Measurements from ENCODE around the gene SP2. TPM values are rescaled to one million over a fixed set of nuclear protein-coding genes. Genes with fewer than 3 reads are reported as not detected.

Gene SP2
- total and polyA plus RNA-seq, 2 donors (not counting 1 experiment from before 2014, with no cell fraction given) = 25.4 to 32.5 TPM

DNA sequence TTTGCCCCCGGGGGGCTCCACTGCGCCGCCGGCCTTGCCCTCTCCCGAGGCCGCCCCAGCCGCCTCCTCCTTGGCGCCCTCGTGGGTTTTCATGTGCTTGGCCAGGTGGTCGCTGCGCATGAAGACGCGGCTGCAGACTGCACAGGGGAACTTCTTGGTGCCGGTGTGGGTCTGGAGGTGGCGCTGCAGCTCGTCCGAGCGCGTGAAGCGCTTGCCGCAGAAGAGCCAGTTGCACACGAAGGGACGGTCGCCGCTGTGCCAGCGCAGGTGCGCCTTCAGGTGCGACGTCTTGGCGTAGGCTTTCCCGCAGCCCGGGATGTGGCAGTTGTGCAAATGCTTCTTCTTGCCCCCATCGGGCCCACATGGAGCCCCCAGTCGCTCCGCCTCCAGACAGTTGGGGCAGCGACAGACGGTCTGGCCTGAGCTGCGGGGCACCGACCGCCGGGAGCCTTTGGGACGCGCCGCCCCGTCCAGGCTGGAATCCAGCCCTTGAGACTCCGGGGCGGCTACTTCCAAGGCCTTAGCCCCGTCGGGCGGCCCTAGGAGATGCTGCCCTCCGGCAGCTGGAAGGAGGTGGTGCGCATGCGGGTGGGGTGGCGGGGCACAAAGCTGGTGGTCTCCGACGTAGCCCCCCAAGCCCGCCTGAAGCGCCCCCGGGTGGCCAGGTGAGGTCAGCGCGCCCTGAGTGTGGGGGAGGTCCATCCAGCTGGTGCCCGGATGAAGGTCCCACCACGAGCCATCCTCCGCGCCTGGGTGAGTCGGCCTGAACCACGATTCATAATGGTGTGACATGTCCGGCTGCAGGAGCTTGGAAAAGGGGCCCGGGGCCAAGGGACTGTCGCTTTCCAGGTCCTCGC, 48.5 kb upstream of the SP2 start:
- intact Hi-C loops (cut with micrococcal nuclease) = no loop called here
- Histone ChIP-seq H3K4me2 (replicated peaks; ENCODE audit: low read depth, low read length, poor library complexity, severe bottlenecking) (peak overlapping the region; percentile 48), H2AFZ (ENCODE audit: insufficient read depth, low read depth, low read length, poor library complexity, severe bottlenecking) (no peak overlapping the region), H3K36me3 (replicated peaks in 1 of 2; ENCODE audit: control extremely low read depth in 1 of 2, control insufficient read depth in 1 of 2, extremely low read depth in 1 of 2, insufficient read depth in 2 of 2, low read length in 1 of 2) (no peaks in the 10 kb centered on the region), H3K4me3 (ENCODE audit: control extremely low read depth in 1 of 5, extremely low read depth in 1 of 5, insufficient read depth in 1 of 5, low read depth in 2 of 5, low read length in 4 of 5) (no peak overlapping the region), H3K79me2 (ENCODE audit: control insufficient read depth, insufficient read depth, low read length) (no peaks in the 10 kb centered on the region), H3K27ac (ENCODE audit: low read length in 2 of 2) (no peak overlapping the region), H3K9ac (ENCODE audit: low read length) (no peak overlapping the region), H3K9me3 (ENCODE audit: control extremely low read depth in 1 of 3, control insufficient read depth in 2 of 3, insufficient read depth in 1 of 3, low read length in 2 of 3) (peaks cover 0 to 13% (median 0%) of the 10 kb centered on the region in 3 donors), H3K4me1 (ENCODE audit: control insufficient read depth in 2 of 2, insufficient read depth in 2 of 2, low read length in 2 of 2) (peaks cover 36 to 47% of the 10 kb centered on the region in 2 donors), H3K27me3 (replicated peaks in 1 of 4; ENCODE audit: control extremely low read depth in 1 of 4, control insufficient read depth in 3 of 4, insufficient read depth in 4 of 4, low read length in 3 of 4) (peaks cover 0 to 86% (median 58%) of the 10 kb centered on the region in 4 experiments), H4K20me1 (ENCODE audit: control insufficient read depth, insufficient read depth, low read length, poor library complexity, severe bottlenecking) (no peaks in the 10 kb centered on the region)
- 37% methylated on average over 71 of the region's 71 CpGs for WGBS (ENCODE audit: insufficient coverage)
- no peaks in the 10 kb centered on the region for H3K9me3 Mint-ChIP-seq (ENCODE audit: insufficient read depth)
- TF ChIP-seq EZH2 (IDR thresholded peaks at IDR 0.05; ENCODE audit: borderline replicate concordance, insufficient read depth, low read depth, low read length, poor library complexity, severe bottlenecking) = no peak
- peak; percentile 40 for TF ChIP-seq CTCF (IDR thresholded peaks at IDR 0.05)
- H3K27ac Mint-ChIP-seq = no peak overlapping the region
- ATAC-seq (ENCODE audit: low read depth) (no peak), DNase-seq (peak; percentile 46)
- CTCF ChIA-PET = interaction anchor here (1.3 to 19.9 kb wide), 2 partner anchors 41 to 123 kb away, joined by 3 to 436 read pairs; partner anchors contain the start of genes CDK5RAP3 and SP2
- H3K27me3 Mint-ChIP-seq = peaks cover 65% of the 10 kb centered on the region
- H3K4me3 Mint-ChIP-seq = no peak overlapping the region
- POLR2A ChIA-PET = no interaction called here
- peaks cover 27% of the 10 kb centered on the region for H3K4me1 Mint-ChIP-seq

- Histone ChIP-seq H3K27ac (ENCODE audit: low read length in 2 of 2) (no peak overlapping the region), H4K20me1 (ENCODE audit: control insufficient read depth, insufficient read depth, low read length, poor library complexity, severe bottlenecking) (no peaks in the 10 kb centered on the region), H3K4me1 (ENCODE audit: control insufficient read depth in 2 of 2, insufficient read depth in 2 of 2, low read length in 2 of 2) (peaks cover 36 to 48% of the 10 kb centered on the region in 2 donors), H3K9me3 (ENCODE audit: control extremely low read depth in 1 of 3, control insufficient read depth in 2 of 3, insufficient read depth in 1 of 3, low read length in 2 of 3) (peaks cover 0 to 13% (median 0%) of the 10 kb centered on the region in 3 donors), H3K4me3 (ENCODE audit: control extremely low read depth in 1 of 5, extremely low read depth in 1 of 5, insufficient read depth in 1 of 5, low read depth in 2 of 5, low read length in 4 of 5) (no peak overlapping the region), H3K36me3 (replicated peaks in 1 of 2; ENCODE audit: control extremely low read depth in 1 of 2, control insufficient read depth in 1 of 2, extremely low read depth in 1 of 2, insufficient read depth in 2 of 2, low read length in 1 of 2) (no peaks in the 10 kb centered on the region), H3K79me2 (ENCODE audit: control insufficient read depth, insufficient read depth, low read length) (no peaks in the 10 kb centered on the region), H2AFZ (ENCODE audit: insufficient read depth, low read depth, low read length, poor library complexity, severe bottlenecking) (no peak overlapping the region), H3K27me3 (replicated peaks in 1 of 4; ENCODE audit: control extremely low read depth in 1 of 4, control insufficient read depth in 3 of 4, insufficient read depth in 4 of 4, low read length in 3 of 4) (peaks cover 0 to 92% (median 63%) of the 10 kb centered on the region in 4 experiments), H3K4me2 (replicated peaks; ENCODE audit: low read depth, low read length, poor library complexity, severe bottlenecking) (no peak overlapping the region), H3K9ac (ENCODE audit: low read length) (no peak overlapping the region)
- intact Hi-C loops (cut with micrococcal nuclease) = no loop called here
- 83% methylated on average over 20 of the region's 23 CpGs for WGBS (ENCODE audit: insufficient coverage)
- H3K4me1 Mint-ChIP-seq = peaks cover 24% of the 10 kb centered on the region
- ChIA-PET POLR2A (no interaction called here), CTCF (interaction anchor here (1.3 to 19.9 kb wide), 3 partner anchors 40 to 130 kb away, joined by 3 to 436 read pairs (median 5); partner anchors contain the start of genes CDK5RAP3 and SP2)
- peaks cover 69% of the 10 kb centered on the region for H3K27me3 Mint-ChIP-seq
- ATAC-seq (ENCODE audit: low read depth) (no peak), DNase-seq (no peak)
- TF ChIP-seq EZH2 (IDR thresholded peaks at IDR 0.05; ENCODE audit: borderline replicate concordance, insufficient read depth, low read depth, low read length, poor library complexity, severe bottlenecking) = no peak
- TF ChIP-seq CTCF (IDR thresholded peaks at IDR 0.05) = no peak
- H3K27ac Mint-ChIP-seq = no peak overlapping the region
- H3K4me3 Mint-ChIP-seq = no peak overlapping the region
- H3K9me3 Mint-ChIP-seq (ENCODE audit: insufficient read depth) = no peaks in the 10 kb centered on the region
Observed at GRCh38 chr17:47848198-47848513, 47.9 kb upstream of the SP2 start.

All from B cell (primary cell).